Nephron progenitor cell (in vitro differentiated cells): ENCODE results near the gene RRAS.
A peak's percentile ranks its signal among the peaks of the same experiment; 100 is the strongest.

ENCODE experiments used
- DNase-seq: peaks from one replicate; pipeline ENCODE4 v3.0.0; 2021
- H3K27ac Mint-ChIP-seq: 2 replicates; pipeline ENCODE4 v1.8.0; 2021; ENCODE audit warnings: mild to moderate bottlenecking, moderate library complexity, mixed read lengths
- H3K27me3 Mint-ChIP-seq: 2 replicates; pipeline ENCODE4 v1.8.0; 2021; ENCODE audit warnings: mild to moderate bottlenecking, low read depth, mixed read lengths; ENCODE audit not compliant: poor library complexity
- H3K36me3 Mint-ChIP-seq: 2 replicates; pipeline ENCODE4 v1.8.0; 2021; ENCODE audit warnings: low read depth, mixed read lengths
- H3K4me1 Mint-ChIP-seq: 2 replicates; pipeline ENCODE4 v1.8.0; 2021; ENCODE audit warnings: mixed read lengths
- H3K4me3 Mint-ChIP-seq: 2 replicates; pipeline ENCODE4 v1.8.0; 2021; ENCODE audit warnings: mild to moderate bottlenecking, moderate library complexity, mixed read lengths
- H3K9me3 Mint-ChIP-seq: 2 replicates; pipeline ENCODE4 v1.8.0; 2021; ENCODE audit warnings: mild to moderate bottlenecking, moderate library complexity, mixed read lengths
- TF ChIP-seq, protein P1 (sequence below): fragments of 200-600 bp; sonication (generic); IDR thresholded peaks from 2 replicates; pipeline ENCODE4 v1.5.0; 2021; ENCODE audit warnings: antibody characterized with exemption

RRAS gene

GRCh38 chr19:49653466-49653806 is 13.5 kb upstream of the RRAS start:
- TF ChIP-seq, protein P1, sequence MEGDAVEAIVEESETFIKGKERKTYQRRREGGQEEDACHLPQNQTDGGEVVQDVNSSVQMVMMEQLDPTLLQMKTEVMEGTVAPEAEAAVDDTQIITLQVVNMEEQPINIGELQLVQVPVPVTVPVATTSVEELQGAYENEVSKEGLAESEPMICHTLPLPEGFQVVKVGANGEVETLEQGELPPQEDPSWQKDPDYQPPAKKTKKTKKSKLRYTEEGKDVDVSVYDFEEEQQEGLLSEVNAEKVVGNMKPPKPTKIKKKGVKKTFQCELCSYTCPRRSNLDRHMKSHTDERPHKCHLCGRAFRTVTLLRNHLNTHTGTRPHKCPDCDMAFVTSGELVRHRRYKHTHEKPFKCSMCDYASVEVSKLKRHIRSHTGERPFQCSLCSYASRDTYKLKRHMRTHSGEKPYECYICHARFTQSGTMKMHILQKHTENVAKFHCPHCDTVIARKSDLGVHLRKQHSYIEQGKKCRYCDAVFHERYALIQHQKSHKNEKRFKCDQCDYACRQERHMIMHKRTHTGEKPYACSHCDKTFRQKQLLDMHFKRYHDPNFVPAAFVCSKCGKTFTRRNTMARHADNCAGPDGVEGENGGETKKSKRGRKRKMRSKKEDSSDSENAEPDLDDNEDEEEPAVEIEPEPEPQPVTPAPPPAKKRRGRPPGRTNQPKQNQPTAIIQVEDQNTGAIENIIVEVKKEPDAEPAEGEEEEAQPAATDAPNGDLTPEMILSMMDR, result no peak
- H3K36me3 Mint-ChIP-seq, result peaks cover 53% of the 10 kb centered on the region
- no peak overlapping the region for H3K4me3 Mint-ChIP-seq
- no peak for DNase-seq
- H3K27me3 Mint-ChIP-seq, result no peaks in the 10 kb centered on the region
- no peaks in the 10 kb centered on the region for H3K9me3 Mint-ChIP-seq
- H3K4me1 Mint-ChIP-seq, result peaks cover 5% of the 10 kb centered on the region
- H3K27ac Mint-ChIP-seq, result no peak overlapping the region

GRCh38 chr19:49652551-49653465 is 12.9 kb upstream of the RRAS start:
- Mint-ChIP-seq H3K36me3 (peaks cover 50% of the 10 kb centered on the region), H3K4me3 (no peak overlapping the region), H3K27me3 (no peaks in the 10 kb centered on the region)

GRCh38 chr19:49651820-49652550 is 12.0 kb upstream of the RRAS start:
- H3K27ac Mint-ChIP-seq, result no peak overlapping the region
- no peak overlapping the region for H3K4me3 Mint-ChIP-seq
- no peaks in the 10 kb centered on the region for H3K27me3 Mint-ChIP-seq

More at GRCh38 chr19:49652551-49653465, 12.9 kb upstream of the RRAS start:
- H3K9me3 Mint-ChIP-seq, result no peaks in the 10 kb centered on the region
- peaks cover 4% of the 10 kb centered on the region for H3K4me1 Mint-ChIP-seq
- no peak for DNase-seq
- TF ChIP-seq, protein P1, result no peak
- no peak overlapping the region for H3K27ac Mint-ChIP-seq

GRCh38 chr19:49651029-49651819 is 11.3 kb upstream of the RRAS start:
- DNase-seq, result no peak
- Mint-ChIP-seq H3K4me1 (peaks cover 11% of the 10 kb centered on the region), H3K4me3 (no peak overlapping the region), H3K27me3 (no peaks in the 10 kb centered on the region), H3K9me3 (no peaks in the 10 kb centered on the region), H3K27ac (no peak overlapping the region), H3K36me3 (peaks cover 50% of the 10 kb centered on the region)
- TF ChIP-seq, protein P1, result no peak

More at GRCh38 chr19:49651820-49652550, 12.0 kb upstream of the RRAS start:
- TF ChIP-seq, protein P1, result no peak
- H3K4me1 Mint-ChIP-seq, result peaks cover 4% of the 10 kb centered on the region
- no peak for DNase-seq
- no peaks in the 10 kb centered on the region for H3K9me3 Mint-ChIP-seq
- H3K36me3 Mint-ChIP-seq, result peaks cover 50% of the 10 kb centered on the region

DNA sequence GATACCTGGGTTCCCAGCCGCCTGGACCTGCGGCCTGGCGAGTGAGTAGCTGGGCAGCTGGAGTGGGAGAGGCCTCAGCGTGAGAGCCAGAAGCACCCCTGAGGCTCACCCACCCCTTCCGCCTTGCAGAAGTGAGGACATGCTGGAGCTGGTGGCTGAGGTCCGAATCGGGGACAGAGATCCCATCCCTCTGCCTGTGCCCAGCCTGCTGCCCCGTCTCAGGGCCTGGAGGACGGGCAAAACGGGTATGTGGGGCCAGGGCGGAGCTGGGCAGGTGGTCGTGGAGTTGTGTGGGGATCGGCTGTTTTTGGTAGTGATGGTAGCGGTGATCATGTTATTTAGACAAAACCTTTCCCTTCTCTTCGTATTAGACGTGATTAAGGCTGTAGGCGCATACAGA is 6.6 kb upstream of the RRAS start:
- Mint-ChIP-seq H3K27ac (peak overlapping the region; percentile 79), H3K4me3 (no peak overlapping the region)

More for the DNA sequence above, 6.6 kb upstream of the RRAS start:
- TF ChIP-seq, protein P1, result no peak
- no peak for DNase-seq
- peaks cover 48% of the 10 kb centered on the region for H3K4me1 Mint-ChIP-seq
- peaks cover 39% of the 10 kb centered on the region for H3K36me3 Mint-ChIP-seq
- H3K27me3 Mint-ChIP-seq, result no peaks in the 10 kb centered on the region
- H3K9me3 Mint-ChIP-seq, result no peaks in the 10 kb centered on the region
